Nephron progenitor cell (in vitro differentiated cells): ENCODE measurements around the gene SERPINB1.

ENCODE experiments used
- DNase-seq: peaks from one replicate; pipeline ENCODE4 v3.0.0; 2021
- H3K27ac Mint-ChIP-seq: 2 replicates; pipeline ENCODE4 v1.8.0; 2021; ENCODE audit warnings: mild to moderate bottlenecking, moderate library complexity, mixed read lengths
- H3K27me3 Mint-ChIP-seq: 2 replicates; pipeline ENCODE4 v1.8.0; 2021; ENCODE audit warnings: mild to moderate bottlenecking, low read depth, mixed read lengths; ENCODE audit not compliant: poor library complexity
- H3K36me3 Mint-ChIP-seq: 2 replicates; pipeline ENCODE4 v1.8.0; 2021; ENCODE audit warnings: low read depth, mixed read lengths
- H3K4me1 Mint-ChIP-seq: 2 replicates; pipeline ENCODE4 v1.8.0; 2021; ENCODE audit warnings: mixed read lengths
- H3K4me3 Mint-ChIP-seq: 2 replicates; pipeline ENCODE4 v1.8.0; 2021; ENCODE audit warnings: mild to moderate bottlenecking, moderate library complexity, mixed read lengths
- H3K9me3 Mint-ChIP-seq: 2 replicates; pipeline ENCODE4 v1.8.0; 2021; ENCODE audit warnings: mild to moderate bottlenecking, moderate library complexity, mixed read lengths
- CTCF ChIP-seq: fragments of 200-600 bp; sonication (generic); IDR thresholded peaks from 2 replicates; pipeline ENCODE4 v1.5.0; 2021; ENCODE audit warnings: antibody characterized with exemption

Gene SERPINB1

GRCh38 chr6:2821554-2821953 lies 20.1 kb downstream of the SERPINB1 start:
- Mint-ChIP-seq H3K4me3 (no peak overlapping the region), H3K9me3 (peaks cover 14% of the 10 kb centered on the region), H3K27ac (no peak overlapping the region), H3K36me3 (peaks cover 16% of the 10 kb centered on the region), H3K4me1 (peaks cover 9% of the 10 kb centered on the region), H3K27me3 (no peaks in the 10 kb centered on the region)
- TF ChIP-seq CTCF: no peak
- no peak for DNase-seq

GRCh38 chr6:2820415-2820814 lies 21.2 kb downstream of the SERPINB1 start:
- TF ChIP-seq CTCF: no peak
- Mint-ChIP-seq H3K9me3 (peaks cover 25% of the 10 kb centered on the region), H3K36me3 (peaks cover 27% of the 10 kb centered on the region), H3K4me3 (no peak overlapping the region), H3K27ac (no peak overlapping the region), H3K27me3 (no peaks in the 10 kb centered on the region), H3K4me1 (peaks cover 9% of the 10 kb centered on the region)
- DNase-seq: no peak

- Mint-ChIP-seq H3K4me3 (no peak overlapping the region), H3K27ac (no peak overlapping the region), H3K36me3 (peaks cover 30% of the 10 kb centered on the region), H3K4me1 (peaks cover 9% of the 10 kb centered on the region), H3K9me3 (peaks cover 30% of the 10 kb centered on the region), H3K27me3 (no peaks in the 10 kb centered on the region)
- no peak for TF ChIP-seq CTCF
- no peak for DNase-seq
These were observed 21.7 kb downstream of the SERPINB1 start for GRCh38 chr6:2819978-2820377.

- H3K9me3 Mint-ChIP-seq: peaks cover 31% of the 10 kb centered on the region
- no peak overlapping the region for H3K4me3 Mint-ChIP-seq
- TF ChIP-seq CTCF: no peak
- H3K36me3 Mint-ChIP-seq: peaks cover 24% of the 10 kb centered on the region
- no peak overlapping the region for H3K27ac Mint-ChIP-seq
- H3K4me1 Mint-ChIP-seq: peaks cover 9% of the 10 kb centered on the region
- DNase-seq: no peak
- H3K27me3 Mint-ChIP-seq: no peaks in the 10 kb centered on the region
These were observed 22.5 kb downstream of the SERPINB1 start for GRCh38 chr6:2819115-2819514.

- H3K27me3 Mint-ChIP-seq: no peaks in the 10 kb centered on the region
- DNase-seq: no peak
- TF ChIP-seq CTCF: no peak
- peaks cover 7% of the 10 kb centered on the region for H3K4me1 Mint-ChIP-seq
- no peak overlapping the region for H3K4me3 Mint-ChIP-seq
- H3K27ac Mint-ChIP-seq: no peak overlapping the region
- H3K9me3 Mint-ChIP-seq: peaks cover 34% of the 10 kb centered on the region
- H3K36me3 Mint-ChIP-seq: peaks cover 24% of the 10 kb centered on the region
These were observed 23.1 kb downstream of the SERPINB1 start for GRCh38 chr6:2818593-2818992.

- Mint-ChIP-seq H3K9me3 (peaks cover 34% of the 10 kb centered on the region), H3K36me3 (peaks cover 20% of the 10 kb centered on the region), H3K4me3 (no peak overlapping the region), H3K4me1 (peaks cover under 1% of the 10 kb centered on the region), H3K27me3 (no peaks in the 10 kb centered on the region), H3K27ac (no peak overlapping the region)
- TF ChIP-seq CTCF: no peak
- DNase-seq: no peak
These were observed 23.7 kb downstream of the SERPINB1 start for GRCh38 chr6:2817903-2818443.
